Measurements from ENCODE around the gene LSR. TPM values are rescaled to one million over a fixed set of nuclear protein-coding genes. Genes with fewer than 3 reads are reported as not detected.

Gene LSR
- total RNA-seq, 1 experiment from 2014 or later: 152 TPM

- H3K23ac ChIP-seq (ENCODE audit: insufficient read length, low read depth, low read length): no peak overlapping the region
- DNase-seq: no peak
- Mint-ChIP-seq H3K36me3 (ENCODE audit: insufficient read depth in 1 of 3, low read depth in 3 of 3) (no peaks in the 10 kb centered on the region), H3K27me3 (ENCODE audit: low read depth) (peaks cover 9% of the 10 kb centered on the region), H3K4me3 (no peak overlapping the region), H3K9me3 (no peaks in the 10 kb centered on the region), H3K27ac (no peak overlapping the region), H3K4me1 (peaks cover 17 to 25% of the 10 kb centered on the region in 2 experiments)
- no peaks in the 10 kb centered on the region for H3K23me2 ChIP-seq (ENCODE audit: insufficient read length, low read depth, low read length, poor library complexity, severe bottlenecking)
- H3K79me2 ChIP-seq (ENCODE audit: insufficient read depth, low read length): no peaks in the 10 kb centered on the region
- no peak for TF ChIP-seq CTCF (conservative IDR thresholded peaks at IDR 0.05)
- no peak overlapping the region for H3K56ac ChIP-seq (ENCODE audit: insufficient read length, low read depth, low read length)
- no peak overlapping the region for H3K9ac ChIP-seq (ENCODE audit: extremely low read depth, insufficient read length, low read length)
- no peak overlapping the region for H2AFZ ChIP-seq (ENCODE audit: low read length)
- no peak overlapping the region for H2BK5ac ChIP-seq (ENCODE audit: insufficient read length, low read length)
- no peak overlapping the region for H2BK15ac ChIP-seq (ENCODE audit: low read depth, low read length)
- no peak overlapping the region for H3T11ph ChIP-seq (ENCODE audit: low read length)
- no peak overlapping the region for H3K14ac ChIP-seq (ENCODE audit: insufficient read depth, low read length)
- no CpG with 5 or more reads among the region's 7 CpGs for WGBS (ENCODE audit: extremely low coverage, insufficient read length, low lambda C conversion rate)
- H4K5ac ChIP-seq (ENCODE audit: insufficient read length, low read depth, low read length): no peak overlapping the region
- H2BK12ac ChIP-seq (ENCODE audit: insufficient read length, low read depth, low read length): no peak overlapping the region
- H3K4ac ChIP-seq (ENCODE audit: low read depth, low read length): no peak overlapping the region
- no peaks in the 10 kb centered on the region for H3K79me1 ChIP-seq (ENCODE audit: insufficient read depth, low read depth, low read length, poor library complexity, severe bottlenecking)
- H4K91ac ChIP-seq (ENCODE audit: insufficient read length, low read depth, low read length): no peak overlapping the region
- H4K8ac ChIP-seq (replicated peaks; ENCODE audit: insufficient read length, low read depth, low read length): no peak overlapping the region
- no peaks in the 10 kb centered on the region for H4K20me1 ChIP-seq (ENCODE audit: control insufficient read depth, insufficient read depth, insufficient read length)
- H2BK120ac ChIP-seq (ENCODE audit: low read depth, low read length, poor library complexity, severe bottlenecking): no peak overlapping the region
- no peak overlapping the region for H2AK5ac ChIP-seq (ENCODE audit: insufficient read length, low read length)
- no peak overlapping the region for H3K4me2 ChIP-seq (ENCODE audit: insufficient read depth, insufficient read length, low read length)
- H3K27me3 ChIP-seq (ENCODE audit: insufficient read depth, low read length): no peaks in the 10 kb centered on the region
- no peak overlapping the region for H2BK20ac ChIP-seq (ENCODE audit: low read depth, low read length, poor library complexity, severe bottlenecking)
- no peaks in the 10 kb centered on the region for H3K4me1 ChIP-seq (ENCODE audit: insufficient read depth, low read length)
- H3K27ac ChIP-seq (ENCODE audit: insufficient read length, low read depth, low read length): no peak overlapping the region
- no peak overlapping the region for H3K18ac ChIP-seq (ENCODE audit: insufficient read length, low read depth, low read length)
- no peaks in the 10 kb centered on the region for H3K9me3 ChIP-seq (ENCODE audit: control insufficient read depth, low read depth, low read length)
Measured at GRCh38 chr19:35293363-35293739, 44.5 kb downstream of the LSR start.
